ENCODE data around the gene KCNH3. TPM values are rescaled to one million over a fixed set of nuclear protein-coding genes. Genes with fewer than 3 reads are reported as not detected.

Gene KCNH3
- total and polyA plus RNA-seq, 8 donors = 0.25 to 0.61 (median 0.49) TPM; not detected in 4

GRCh38 chr12:49543221-49543913 lies 4.5 kb downstream of the KCNH3 start:
- H3K4me1 ChIP-seq = peaks cover 13 to 20% (median 16%) of the 10 kb centered on the region in 4 donors
- TF ChIP-seq EP300 (IDR thresholded peaks at IDR 0.05) (no peak), POLR2A (IDR thresholded peaks at IDR 0.05) (no peak)

DNA sequence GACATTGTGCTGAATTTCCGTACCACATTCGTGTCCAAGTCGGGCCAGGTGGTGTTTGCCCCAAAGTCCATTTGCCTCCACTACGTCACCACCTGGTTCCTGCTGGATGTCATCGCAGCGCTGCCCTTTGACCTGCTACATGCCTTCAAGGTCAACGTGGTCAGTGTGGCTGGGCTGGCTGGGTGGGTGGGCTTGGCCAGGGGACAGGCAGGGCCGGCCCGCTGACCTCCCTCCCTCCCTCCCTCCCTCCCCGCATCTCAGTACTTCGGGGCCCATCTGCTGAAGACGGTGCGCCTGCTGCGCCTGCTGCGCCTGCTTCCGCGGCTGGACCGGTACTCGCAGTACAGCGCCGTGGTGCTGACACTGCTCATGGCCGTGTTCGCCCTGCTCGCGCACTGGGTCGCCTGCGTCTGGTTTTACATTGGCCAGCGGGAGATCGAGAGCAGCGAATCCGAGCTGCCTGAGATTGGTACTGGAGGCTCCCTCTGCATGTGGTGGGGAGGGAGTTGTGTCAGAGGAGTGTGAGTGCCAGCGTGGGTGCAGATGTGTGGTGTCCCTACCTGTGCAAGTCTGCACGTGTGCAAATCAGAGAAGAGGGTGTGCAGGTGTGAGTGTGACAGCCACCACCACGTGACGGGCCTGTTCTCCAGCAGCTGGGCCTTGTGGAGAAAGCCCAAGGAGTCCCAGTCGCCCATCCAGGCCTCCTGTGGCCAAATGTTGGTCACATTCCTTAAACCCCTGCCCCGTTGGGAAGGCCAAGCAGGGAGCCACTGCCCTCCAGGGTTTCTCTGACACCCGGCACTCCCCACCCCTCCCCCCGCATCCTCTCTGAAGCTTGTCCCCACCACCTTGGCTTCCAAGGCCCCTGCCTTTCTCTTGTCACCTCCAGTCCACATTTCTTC lies 5.3 kb downstream of the KCNH3 start:
- no peaks in the 10 kb centered on the region for H3K36me3 ChIP-seq
- H3K4me1 ChIP-seq = peaks cover 13 to 21% (median 18%) of the 10 kb centered on the region in 4 donors
- intact Hi-C loops (cut with DNase I; ENCODE audit: low total_unique reads) = no loop called here
- H3K4me3 ChIP-seq = no peak overlapping the region
- H3K27me3 ChIP-seq = peaks cover 2 to 84% (median 50%) of the 10 kb centered on the region in 3 donors
- H3K9me3 ChIP-seq = no peaks in the 10 kb centered on the region
- TF ChIP-seq POLR2A (IDR thresholded peaks at IDR 0.05) (no peak), CTCF (IDR thresholded peaks at IDR 0.05) (no peak), POLR2AphosphoS5 (IDR thresholded peaks at IDR 0.05) (no peak), EP300 (IDR thresholded peaks at IDR 0.05) (no peak)
- no peak for DNase-seq
- H3K27ac ChIP-seq = no peak overlapping the region
- WGBS, 5 donors = 31 to 49% (median 35%) methylated on average over 19 to 39 of the region's 39 CpGs

More at GRCh38 chr12:49543221-49543913, 4.5 kb downstream of the KCNH3 start:
- Histone ChIP-seq H3K4me3 (no peak overlapping the region), H3K27ac (no peak overlapping the region), H3K9me3 (no peaks in the 10 kb centered on the region), H3K27me3 (peaks cover 4 to 84% (median 50%) of the 10 kb centered on the region in 3 donors), H3K36me3 (no peaks in the 10 kb centered on the region)
- 57 to 66% (median 64%) methylated on average over 14 to 20 of the region's 20 CpGs for WGBS, 5 donors
- intact Hi-C loops (cut with DNase I; ENCODE audit: low total_unique reads) = no loop called here
- no peak for DNase-seq

DNA sequence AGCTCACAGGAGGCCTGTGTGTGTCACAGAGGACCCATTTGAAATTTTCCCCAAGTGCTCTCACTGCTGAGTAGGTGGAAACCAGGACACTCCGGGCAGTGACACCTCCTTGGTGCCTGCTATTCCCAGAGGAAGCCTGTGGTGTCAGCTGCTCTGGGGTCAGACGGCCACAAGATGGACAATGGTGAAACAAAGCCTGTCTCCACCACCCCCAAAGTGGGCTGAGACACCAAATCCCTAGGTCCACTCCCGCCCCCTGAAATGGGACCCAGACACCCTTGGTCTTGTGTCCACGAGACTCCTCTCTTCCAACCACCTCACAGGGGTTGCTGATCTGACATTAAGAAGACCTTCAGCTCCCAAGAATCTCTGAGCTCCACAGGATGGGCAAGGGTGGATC lies 7.0 kb downstream of the KCNH3 start:
- Histone ChIP-seq H3K27ac (no peak overlapping the region), H3K4me3 (no peak overlapping the region), H3K9me3 (no peaks in the 10 kb centered on the region), H3K27me3 (peaks cover 0 to 80% (median 50%) of the 10 kb centered on the region in 3 donors), H3K36me3 (no peaks in the 10 kb centered on the region), H3K4me1 (peaks cover 11 to 16% (median 14%) of the 10 kb centered on the region in 4 donors)
- WGBS, 5 donors = 74 to 87% (median 83%) methylated on average over 4 of the region's 4 CpGs
- DNase-seq = no peak
- intact Hi-C loops (cut with DNase I; ENCODE audit: low total_unique reads) = no loop called here
- TF ChIP-seq EP300 (IDR thresholded peaks at IDR 0.05) = no peak

DNA sequence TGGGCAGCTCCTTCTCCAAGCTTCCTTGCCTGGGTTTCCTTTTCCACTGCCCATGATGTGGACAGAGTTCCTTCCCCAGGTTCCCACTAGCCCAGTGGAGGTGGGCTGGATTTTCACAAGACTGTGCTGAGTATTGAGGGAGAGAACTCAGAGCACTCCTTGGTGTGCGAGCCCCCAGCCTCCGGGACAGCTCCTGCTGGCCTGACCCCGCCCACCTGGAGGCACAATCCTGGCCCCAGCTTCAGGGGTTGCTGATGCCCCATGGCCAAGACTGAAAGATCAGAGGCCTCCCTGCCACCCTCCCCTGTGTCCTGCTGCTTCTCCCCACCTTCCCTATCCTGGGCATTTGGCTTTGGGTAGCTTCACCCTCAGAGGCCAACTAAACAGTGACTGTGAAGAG lies 7.7 kb downstream of the KCNH3 start:
- Histone ChIP-seq H3K4me1 (peaks cover 11 to 16% (median 14%) of the 10 kb centered on the region in 4 donors), H3K4me3 (no peak overlapping the region), H3K9me3 (no peaks in the 10 kb centered on the region), H3K27me3 (peaks cover 0 to 78% (median 50%) of the 10 kb centered on the region in 3 donors), H3K27ac (no peak overlapping the region), H3K36me3 (no peaks in the 10 kb centered on the region)
- intact Hi-C loops (cut with DNase I; ENCODE audit: low total_unique reads) = no loop called here
- 63 to 80% (median 65%) methylated on average over 3 of the region's 3 CpGs for WGBS, 5 donors
- DNase-seq = no peak
- no peak for TF ChIP-seq POLR2A (IDR thresholded peaks at IDR 0.05)
- TF ChIP-seq EP300 (IDR thresholded peaks at IDR 0.05) = no peak

- intact Hi-C loops (cut with DNase I; ENCODE audit: low total_unique reads) = no loop called here
- H3K27me3 ChIP-seq = peaks cover 0 to 77% (median 50%) of the 10 kb centered on the region in 3 donors
- 72 to 82% (median 79%) methylated on average over 7 of the region's 7 CpGs for WGBS, 5 donors
These were observed 8.4 kb downstream of the KCNH3 start for GRCh38 chr12:49547090-49547690.

More at GRCh38 chr12:49547090-49547690, 8.4 kb downstream of the KCNH3 start:
- Histone ChIP-seq H3K4me3 (no peak overlapping the region), H3K27ac (no peak overlapping the region), H3K36me3 (no peaks in the 10 kb centered on the region), H3K9me3 (no peaks in the 10 kb centered on the region), H3K4me1 (peaks cover 11 to 16% (median 14%) of the 10 kb centered on the region in 4 donors)
- TF ChIP-seq CTCF (IDR thresholded peaks at IDR 0.05) (no peak), EP300 (IDR thresholded peaks at IDR 0.05) (no peak), POLR2A (IDR thresholded peaks at IDR 0.05) (no peak), POLR2AphosphoS5 (IDR thresholded peaks at IDR 0.05) (no peak)
- DNase-seq = no peak

Measured in stomach (tissue), 9 donors.